ENCODE measurements around the gene TOMM22.
A peak's percentile ranks its signal among the peaks of the same experiment; 100 is the strongest.

Gene TOMM22

DNA sequence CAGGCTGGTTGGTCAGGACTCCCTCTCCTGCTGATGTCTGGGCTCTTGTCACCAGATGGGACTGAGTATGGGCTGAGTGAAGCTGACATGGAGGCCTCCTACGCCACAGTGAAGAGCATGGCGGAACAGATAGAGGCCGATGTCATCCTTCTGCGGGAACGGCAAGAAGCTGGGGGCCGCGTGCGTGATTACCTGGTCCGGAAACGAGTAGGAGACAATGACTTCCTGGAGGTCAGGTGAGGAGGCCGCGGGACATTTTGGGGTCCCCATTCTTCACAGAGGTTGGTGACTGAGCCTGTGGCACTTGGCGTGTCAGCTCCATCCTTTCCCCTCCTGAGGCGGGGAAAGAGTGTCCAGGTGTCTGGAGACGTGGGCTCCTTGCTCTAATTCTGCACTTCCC lies 34.1 kb downstream of the TOMM22 start:
- DNase-seq (ENCODE audit: low read depth): no peak
- H3K4me3 ChIP-seq (ENCODE audit: low read length): no peak overlapping the region
- no peak for TF ChIP-seq CTCF (IDR thresholded peaks at IDR 0.05; ENCODE audit: insufficient read depth, low read depth, low read length, missing control alignments)

- no peak for TF ChIP-seq CTCF (IDR thresholded peaks at IDR 0.05; ENCODE audit: insufficient read depth, low read depth, low read length, missing control alignments)
- H3K4me3 ChIP-seq (ENCODE audit: low read length): no peak overlapping the region
- peak; percentile 20 for DNase-seq (ENCODE audit: low read depth)
These were observed 34.5 kb downstream of the TOMM22 start for GRCh38 chr22:38716271-38716670.

- TF ChIP-seq CTCF (IDR thresholded peaks at IDR 0.05; ENCODE audit: insufficient read depth, low read depth, low read length, missing control alignments): no peak
- DNase-seq (ENCODE audit: low read depth): no peak
- no peak overlapping the region for H3K4me3 ChIP-seq (ENCODE audit: low read length)
These were observed 35.1 kb downstream of the TOMM22 start for GRCh38 chr22:38716826-38717225.

- no peak for TF ChIP-seq CTCF (IDR thresholded peaks at IDR 0.05; ENCODE audit: insufficient read depth, low read depth, low read length, missing control alignments)
- H3K4me3 ChIP-seq (ENCODE audit: low read length): no peak overlapping the region
- no peak for DNase-seq (ENCODE audit: low read depth)
These were observed 35.5 kb downstream of the TOMM22 start for GRCh38 chr22:38717244-38717643.

GRCh38 chr22:38718414-38718813 lies 36.7 kb downstream of the TOMM22 start:
- H3K4me3 ChIP-seq (ENCODE audit: low read length): no peak overlapping the region
- DNase-seq (ENCODE audit: low read depth): peak; percentile 91
- peak; percentile 88 for TF ChIP-seq CTCF (IDR thresholded peaks at IDR 0.05; ENCODE audit: insufficient read depth, low read depth, low read length, missing control alignments)

DNA sequence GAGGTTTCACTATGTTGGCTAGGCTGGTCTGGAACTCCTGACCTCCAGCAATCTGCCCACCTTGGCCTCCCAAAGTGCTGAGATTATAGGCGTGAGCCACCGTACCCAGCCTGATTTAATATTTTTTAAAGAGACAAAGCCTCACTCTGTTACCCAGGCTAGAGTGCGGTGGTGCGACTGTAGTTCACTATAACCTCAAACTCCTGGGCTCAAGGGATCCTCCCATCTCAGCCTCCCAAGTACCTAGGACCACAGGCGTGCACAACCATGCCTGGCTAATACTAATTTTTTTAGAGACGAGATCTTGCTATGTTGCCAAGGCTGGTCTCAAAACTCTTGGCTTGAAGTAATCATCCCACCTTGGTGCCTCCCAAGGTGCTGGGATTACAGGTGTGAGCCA lies 37.4 kb downstream of the TOMM22 start:
- DNase-seq (ENCODE audit: low read depth): no peak
- no peak for TF ChIP-seq CTCF (IDR thresholded peaks at IDR 0.05; ENCODE audit: insufficient read depth, low read depth, low read length, missing control alignments)
- H3K4me3 ChIP-seq (ENCODE audit: low read length): no peak overlapping the region

GRCh38 chr22:38720350-38720749 lies 38.6 kb downstream of the TOMM22 start:
- TF ChIP-seq CTCF (IDR thresholded peaks at IDR 0.05; ENCODE audit: insufficient read depth, low read depth, low read length, missing control alignments): no peak
- H3K4me3 ChIP-seq (ENCODE audit: low read length): no peak overlapping the region
- no peak for DNase-seq (ENCODE audit: low read depth)
